CD1c-positive myeloid dendritic cell (primary cell): ENCODE measurements around the gene CELF1.

Experiments
- DNase-seq: peaks from one replicate; pipeline ENCODE4 v3.0.0-alpha.2; 2016; ENCODE audit errors: extremely low spot score

Gene CELF1

GRCh38 chr11:47552566-47553405 is at the start of gene CELF1:
Gene CELF1 (minus strand): TSS chr11:47553132. CDS start chr11:47499523, 53,609 bp downstream.
- DNase-seq = peak; percentile 97

GRCh38 chr11:47599902-47600301 is 47.0 kb upstream of the CELF1 start:
- DNase-seq = no peak

- DNase-seq = no peak
Observed at GRCh38 chr11:47595967-47596366, 43.0 kb upstream of the CELF1 start.

- DNase-seq = no peak
Observed at GRCh38 chr11:47595029-47595428, 42.1 kb upstream of the CELF1 start.

- DNase-seq = no peak
Observed at GRCh38 chr11:47593934-47594855, 41.3 kb upstream of the CELF1 start, which contains the start of gene C1QTNF4. Gene C1QTNF4 (minus strand): TSS chr11:47594411. CDS start chr11:47590810, 3,601 bp downstream.

GRCh38 chr11:47593492-47593933 is 40.6 kb upstream of the CELF1 start:
- no peak for DNase-seq

- DNase-seq = no peak
Observed at GRCh38 chr11:47592970-47593369, 40.0 kb upstream of the CELF1 start.

- DNase-seq = no peak
Observed at GRCh38 chr11:47592251-47592650, 39.3 kb upstream of the CELF1 start.

GRCh38 chr11:47591764-47592163 is 38.8 kb upstream of the CELF1 start:
- no peak for DNase-seq

- DNase-seq = no peak
Observed at GRCh38 chr11:47589977-47590861, 37.3 kb upstream of the CELF1 start.

- no peak for DNase-seq
Observed at GRCh38 chr11:47589584-47589976, 36.6 kb upstream of the CELF1 start.

GRCh38 chr11:47589118-47589517 is 36.2 kb upstream of the CELF1 start:
- DNase-seq = no peak

GRCh38 chr11:47587723-47588326 is 34.9 kb upstream of the CELF1 start:
- peak; percentile 82 for DNase-seq

GRCh38 chr11:47587039-47587716 is 34.2 kb upstream of the CELF1 start:
- DNase-seq = peak; percentile 23

GRCh38 chr11:47586098-47586855 is 33.3 kb upstream of the CELF1 start, which contains the start of gene FAM180B:
Gene FAM180B (plus strand): TSS chr11:47586678. CDS start chr11:47586769, 91 bp downstream.
- no peak for DNase-seq

GRCh38 chr11:47583844-47584243 is 30.9 kb upstream of the CELF1 start:
- no peak for DNase-seq

- DNase-seq = peak; percentile 94
Observed at GRCh38 chr11:47578524-47579494, 25.9 kb upstream of the CELF1 start, which contains the start of the genes KBTBD4 and NDUFS3. Gene KBTBD4 (minus strand): TSS chr11:47578970. CDS start chr11:47578951, 19 bp downstream. Gene NDUFS3 (plus strand): TSS chr11:47579074. CDS start chr11:47579092, 18 bp downstream.

GRCh38 chr11:47577460-47578041 is 24.6 kb upstream of the CELF1 start:
- DNase-seq = no peak
